Measurements from ENCODE around the gene SERP2.

The SERP2 gene

DNA sequence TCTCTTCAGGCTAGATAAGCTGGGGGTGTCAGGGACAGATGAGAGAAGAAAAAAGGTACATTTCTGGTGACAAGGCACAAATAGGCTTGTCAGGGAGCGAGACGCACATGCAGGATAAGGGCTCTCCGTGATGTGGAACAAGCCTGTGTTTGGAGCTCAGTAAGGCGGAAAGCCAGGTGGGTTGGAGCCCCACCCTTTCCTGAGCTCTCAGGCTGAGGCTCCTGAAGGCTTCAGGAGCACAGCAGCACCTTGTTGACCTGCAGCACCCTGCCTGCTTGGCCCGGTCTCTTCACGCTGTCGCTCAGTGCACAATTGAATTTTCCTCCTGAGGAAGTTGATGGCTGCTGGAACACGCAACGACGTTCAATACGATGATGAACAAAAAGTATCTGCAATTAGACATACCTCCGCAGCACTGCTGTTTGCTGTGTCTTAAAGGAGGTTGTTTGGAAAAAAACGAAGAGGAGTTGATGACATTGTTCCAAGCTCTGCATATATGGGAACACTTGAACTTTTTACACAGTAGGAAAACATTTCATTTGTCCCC lies 29.3 kb downstream of the SERP2 start:
- H3K9me3 ChIP-seq (ENCODE audit: control insufficient read depth, insufficient read depth, low read depth, low read length) = no peaks in the 10 kb centered on the region
- ChIA-PET POLR2A (interaction anchor here (2.0 kb wide), 1 partner anchor 34 kb away, joined by 11 read pairs; no protein-coding TSS in a partner anchor), CTCF (interaction anchor here (0.6 kb wide), 1 partner anchor 380 kb away, joined by 5 read pairs; no protein-coding TSS in a partner anchor)
- peaks cover 10% of the 10 kb centered on the region for H3K4me1 ChIP-seq (ENCODE audit: control insufficient read depth, insufficient read depth, low read length)
- TF ChIP-seq GLIS1 (tag by site-specific recombination; IDR thresholded peaks at IDR 0.05) = no peak
- no peak overlapping the region for H3K27ac ChIP-seq (ENCODE audit: extremely low read depth, low read depth, low read length)
- no peaks in the 10 kb centered on the region for H3K36me3 ChIP-seq (ENCODE audit: control insufficient read depth in 2 of 2, insufficient read depth in 1 of 2, low read length in 2 of 2)
- H3K4me3 ChIP-seq (ENCODE audit: low read depth, low read length) = no peak overlapping the region

DNA sequence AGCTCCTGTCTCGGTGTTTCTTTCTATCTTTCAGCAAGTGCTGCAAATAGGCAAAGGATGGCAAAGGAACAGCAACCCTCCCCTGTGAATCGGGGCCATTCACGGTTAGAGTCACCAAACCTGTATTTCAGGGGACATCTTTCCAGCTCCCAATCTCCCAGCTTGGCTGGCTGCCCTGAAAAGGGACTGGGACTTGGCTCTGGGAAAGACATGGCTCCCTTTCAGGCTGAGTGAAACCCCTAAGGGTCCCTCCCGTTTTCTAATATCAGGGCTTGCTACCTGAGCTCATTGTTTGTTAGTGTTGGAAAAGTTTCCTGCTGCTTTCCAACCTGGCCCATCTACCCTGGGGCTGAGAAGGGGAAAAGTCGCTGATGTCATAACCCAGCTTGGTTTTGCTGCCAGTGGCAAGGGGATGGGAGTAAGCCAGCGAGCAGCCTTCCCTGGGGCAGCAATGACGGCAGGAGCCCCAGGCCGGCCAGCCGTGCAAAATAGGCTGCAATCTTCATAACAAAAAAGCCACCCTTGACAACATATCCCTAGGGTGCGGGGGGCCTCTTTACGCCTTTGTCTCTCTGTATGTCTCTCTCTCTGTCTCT lies 29.9 kb downstream of the SERP2 start:
- POLR2A ChIA-PET = interaction anchor here (2.0 kb wide), 1 partner anchor 33 kb away, joined by 11 read pairs; no protein-coding TSS in a partner anchor
- Histone ChIP-seq H3K4me3 (ENCODE audit: low read depth, low read length) (no peak overlapping the region), H3K36me3 (ENCODE audit: control insufficient read depth in 2 of 2, insufficient read depth in 1 of 2, low read length in 2 of 2) (no peaks in the 10 kb centered on the region), H3K4me1 (ENCODE audit: control insufficient read depth, insufficient read depth, low read length) (peaks cover 10% of the 10 kb centered on the region), H3K9me3 (ENCODE audit: control insufficient read depth, insufficient read depth, low read depth, low read length) (no peaks in the 10 kb centered on the region), H3K27ac (ENCODE audit: extremely low read depth, low read depth, low read length) (no peak overlapping the region)
- CTCF ChIA-PET = interaction anchor here (0.6 to 0.7 kb wide), 2 partner anchors 345 to 380 kb away, joined by 3 to 5 read pairs; no protein-coding TSS in a partner anchor
- TF ChIP-seq ZNF24 (tag by site-specific recombination; IDR thresholded peaks at IDR 0.05) = no peak
- no peak for TF ChIP-seq ZNF114 (tag by site-specific recombination; IDR thresholded peaks at IDR 0.05)
- peak; percentile 90 for TF ChIP-seq ZIC2 (tag by site-specific recombination; IDR thresholded peaks at IDR 0.05)
- TF ChIP-seq, protein P1, sequence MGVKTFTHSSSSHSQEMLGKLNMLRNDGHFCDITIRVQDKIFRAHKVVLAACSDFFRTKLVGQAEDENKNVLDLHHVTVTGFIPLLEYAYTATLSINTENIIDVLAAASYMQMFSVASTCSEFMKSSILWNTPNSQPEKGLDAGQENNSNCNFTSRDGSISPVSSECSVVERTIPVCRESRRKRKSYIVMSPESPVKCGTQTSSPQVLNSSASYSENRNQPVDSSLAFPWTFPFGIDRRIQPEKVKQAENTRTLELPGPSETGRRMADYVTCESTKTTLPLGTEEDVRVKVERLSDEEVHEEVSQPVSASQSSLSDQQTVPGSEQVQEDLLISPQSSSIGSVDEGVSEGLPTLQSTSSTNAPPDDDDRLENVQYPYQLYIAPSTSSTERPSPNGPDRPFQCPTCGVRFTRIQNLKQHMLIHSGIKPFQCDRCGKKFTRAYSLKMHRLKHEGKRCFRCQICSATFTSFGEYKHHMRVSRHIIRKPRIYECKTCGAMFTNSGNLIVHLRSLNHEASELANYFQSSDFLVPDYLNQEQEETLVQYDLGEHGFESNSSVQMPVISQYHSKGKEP (tag by site-specific recombination; IDR thresholded peaks at IDR 0.05) = no peak
- no peak for TF ChIP-seq WT1 (tag by site-specific recombination; IDR thresholded peaks at IDR 0.05)
- TF ChIP-seq ZNF335 (tag by site-specific recombination; conservative IDR thresholded peaks at IDR 0.05) = 0 out of 2 replicates have a peak, but pooled peaks have one; percentile 3
- no peak for TF ChIP-seq ZNF677 (tag by site-specific recombination; IDR thresholded peaks at IDR 0.05)
- TF ChIP-seq ZNF544 (tag by site-specific recombination; IDR thresholded peaks at IDR 0.05) = no peak
- TF ChIP-seq, protein P2, sequence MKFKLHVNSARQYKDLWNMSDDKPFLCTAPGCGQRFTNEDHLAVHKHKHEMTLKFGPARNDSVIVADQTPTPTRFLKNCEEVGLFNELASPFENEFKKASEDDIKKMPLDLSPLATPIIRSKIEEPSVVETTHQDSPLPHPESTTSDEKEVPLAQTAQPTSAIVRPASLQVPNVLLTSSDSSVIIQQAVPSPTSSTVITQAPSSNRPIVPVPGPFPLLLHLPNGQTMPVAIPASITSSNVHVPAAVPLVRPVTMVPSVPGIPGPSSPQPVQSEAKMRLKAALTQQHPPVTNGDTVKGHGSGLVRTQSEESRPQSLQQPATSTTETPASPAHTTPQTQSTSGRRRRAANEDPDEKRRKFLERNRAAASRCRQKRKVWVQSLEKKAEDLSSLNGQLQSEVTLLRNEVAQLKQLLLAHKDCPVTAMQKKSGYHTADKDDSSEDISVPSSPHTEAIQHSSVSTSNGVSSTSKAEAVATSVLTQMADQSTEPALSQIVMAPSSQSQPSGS (tag by site-specific recombination; IDR thresholded peaks at IDR 0.05; ENCODE audit: low read depth) = peak; percentile 57
- no peak for TF ChIP-seq ZNF510 (tag by site-specific recombination; IDR thresholded peaks at IDR 0.05; ENCODE audit: insufficient replicate concordance)
- no peak for TF ChIP-seq ZFHX2 (tag by site-specific recombination; conservative IDR thresholded peaks at IDR 0.05)
- TF ChIP-seq, protein P3, sequence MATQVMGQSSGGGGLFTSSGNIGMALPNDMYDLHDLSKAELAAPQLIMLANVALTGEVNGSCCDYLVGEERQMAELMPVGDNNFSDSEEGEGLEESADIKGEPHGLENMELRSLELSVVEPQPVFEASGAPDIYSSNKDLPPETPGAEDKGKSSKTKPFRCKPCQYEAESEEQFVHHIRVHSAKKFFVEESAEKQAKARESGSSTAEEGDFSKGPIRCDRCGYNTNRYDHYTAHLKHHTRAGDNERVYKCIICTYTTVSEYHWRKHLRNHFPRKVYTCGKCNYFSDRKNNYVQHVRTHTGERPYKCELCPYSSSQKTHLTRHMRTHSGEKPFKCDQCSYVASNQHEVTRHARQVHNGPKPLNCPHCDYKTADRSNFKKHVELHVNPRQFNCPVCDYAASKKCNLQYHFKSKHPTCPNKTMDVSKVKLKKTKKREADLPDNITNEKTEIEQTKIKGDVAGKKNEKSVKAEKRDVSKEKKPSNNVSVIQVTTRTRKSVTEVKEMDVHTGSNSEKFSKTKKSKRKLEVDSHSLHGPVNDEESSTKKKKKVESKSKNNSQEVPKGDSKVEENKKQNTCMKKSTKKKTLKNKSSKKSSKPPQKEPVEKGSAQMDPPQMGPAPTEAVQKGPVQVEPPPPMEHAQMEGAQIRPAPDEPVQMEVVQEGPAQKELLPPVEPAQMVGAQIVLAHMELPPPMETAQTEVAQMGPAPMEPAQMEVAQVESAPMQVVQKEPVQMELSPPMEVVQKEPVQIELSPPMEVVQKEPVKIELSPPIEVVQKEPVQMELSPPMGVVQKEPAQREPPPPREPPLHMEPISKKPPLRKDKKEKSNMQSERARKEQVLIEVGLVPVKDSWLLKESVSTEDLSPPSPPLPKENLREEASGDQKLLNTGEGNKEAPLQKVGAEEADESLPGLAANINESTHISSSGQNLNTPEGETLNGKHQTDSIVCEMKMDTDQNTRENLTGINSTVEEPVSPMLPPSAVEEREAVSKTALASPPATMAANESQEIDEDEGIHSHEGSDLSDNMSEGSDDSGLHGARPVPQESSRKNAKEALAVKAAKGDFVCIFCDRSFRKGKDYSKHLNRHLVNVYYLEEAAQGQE (tag by site-specific recombination; IDR thresholded peaks at IDR 0.05) = no peak
- TF ChIP-seq PRDM1 (tag by site-specific recombination; IDR thresholded peaks at IDR 0.05) = no peak
- TF ChIP-seq ZNF629 (tag by site-specific recombination; IDR thresholded peaks at IDR 0.05) = peak; percentile 66; the same call in 1 of the 2 replicates
- no peak for TF ChIP-seq ZBTB20 (tag by site-specific recombination; IDR thresholded peaks at IDR 0.05)
- TF ChIP-seq ZNF654 (tag by site-specific recombination; IDR thresholded peaks at IDR 0.05; ENCODE audit: low read depth) = no peak
- TF ChIP-seq KLF16 (tag by site-specific recombination; IDR thresholded peaks at IDR 0.05) = no peak
- no peak for TF ChIP-seq HOXC10 (CRISPR knock-in tag; IDR thresholded peaks at IDR 0.05)
- TF ChIP-seq ZBTB21 (tag by site-specific recombination; IDR thresholded peaks at IDR 0.05) = 0 out of 2 replicates have a peak, but pooled peaks have one; percentile 38
- TF ChIP-seq, protein P4, sequence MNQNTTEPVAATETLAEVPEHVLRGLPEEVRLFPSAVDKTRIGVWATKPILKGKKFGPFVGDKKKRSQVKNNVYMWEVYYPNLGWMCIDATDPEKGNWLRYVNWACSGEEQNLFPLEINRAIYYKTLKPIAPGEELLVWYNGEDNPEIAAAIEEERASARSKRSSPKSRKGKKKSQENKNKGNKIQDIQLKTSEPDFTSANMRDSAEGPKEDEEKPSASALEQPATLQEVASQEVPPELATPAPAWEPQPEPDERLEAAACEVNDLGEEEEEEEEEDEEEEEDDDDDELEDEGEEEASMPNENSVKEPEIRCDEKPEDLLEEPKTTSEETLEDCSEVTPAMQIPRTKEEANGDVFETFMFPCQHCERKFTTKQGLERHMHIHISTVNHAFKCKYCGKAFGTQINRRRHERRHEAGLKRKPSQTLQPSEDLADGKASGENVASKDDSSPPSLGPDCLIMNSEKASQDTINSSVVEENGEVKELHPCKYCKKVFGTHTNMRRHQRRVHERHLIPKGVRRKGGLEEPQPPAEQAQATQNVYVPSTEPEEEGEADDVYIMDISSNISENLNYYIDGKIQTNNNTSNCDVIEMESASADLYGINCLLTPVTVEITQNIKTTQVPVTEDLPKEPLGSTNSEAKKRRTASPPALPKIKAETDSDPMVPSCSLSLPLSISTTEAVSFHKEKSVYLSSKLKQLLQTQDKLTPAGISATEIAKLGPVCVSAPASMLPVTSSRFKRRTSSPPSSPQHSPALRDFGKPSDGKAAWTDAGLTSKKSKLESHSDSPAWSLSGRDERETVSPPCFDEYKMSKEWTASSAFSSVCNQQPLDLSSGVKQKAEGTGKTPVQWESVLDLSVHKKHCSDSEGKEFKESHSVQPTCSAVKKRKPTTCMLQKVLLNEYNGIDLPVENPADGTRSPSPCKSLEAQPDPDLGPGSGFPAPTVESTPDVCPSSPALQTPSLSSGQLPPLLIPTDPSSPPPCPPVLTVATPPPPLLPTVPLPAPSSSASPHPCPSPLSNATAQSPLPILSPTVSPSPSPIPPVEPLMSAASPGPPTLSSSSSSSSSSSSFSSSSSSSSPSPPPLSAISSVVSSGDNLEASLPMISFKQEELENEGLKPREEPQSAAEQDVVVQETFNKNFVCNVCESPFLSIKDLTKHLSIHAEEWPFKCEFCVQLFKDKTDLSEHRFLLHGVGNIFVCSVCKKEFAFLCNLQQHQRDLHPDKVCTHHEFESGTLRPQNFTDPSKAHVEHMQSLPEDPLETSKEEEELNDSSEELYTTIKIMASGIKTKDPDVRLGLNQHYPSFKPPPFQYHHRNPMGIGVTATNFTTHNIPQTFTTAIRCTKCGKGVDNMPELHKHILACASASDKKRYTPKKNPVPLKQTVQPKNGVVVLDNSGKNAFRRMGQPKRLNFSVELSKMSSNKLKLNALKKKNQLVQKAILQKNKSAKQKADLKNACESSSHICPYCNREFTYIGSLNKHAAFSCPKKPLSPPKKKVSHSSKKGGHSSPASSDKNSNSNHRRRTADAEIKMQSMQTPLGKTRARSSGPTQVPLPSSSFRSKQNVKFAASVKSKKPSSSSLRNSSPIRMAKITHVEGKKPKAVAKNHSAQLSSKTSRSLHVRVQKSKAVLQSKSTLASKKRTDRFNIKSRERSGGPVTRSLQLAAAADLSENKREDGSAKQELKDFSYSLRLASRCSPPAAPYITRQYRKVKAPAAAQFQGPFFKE (tag by site-specific recombination; IDR thresholded peaks at IDR 0.05; ENCODE audit: borderline replicate concordance) = no peak
- TF ChIP-seq HOXA7 (CRISPR knock-in tag; IDR thresholded peaks at IDR 0.05; ENCODE audit: borderline replicate concordance) = no peak

Measured in HEK293 (cell line).